Spinal cord (tissue), 10 donors: ENCODE data around the gene ANKS1A. TPM values are rescaled to one million over a fixed set of nuclear protein-coding genes. Genes with fewer than 3 reads are reported as not detected.

Experiments used
- DNase-seq, 6 donors: peaks; one replicate each; pipeline versions ENCODE4 v3.0.0 to v3.0.0-alpha.2; 2013 to 2015; ENCODE audit warnings: low spot score in 6 of 6, low read depth in 4 of 6
- H3K27ac ChIP-seq: one replicate; pipeline ENCODE4 v1.5.1; 2013; ENCODE audit warnings: low read depth, low read length, control low read depth
- H3K27me3 ChIP-seq: one replicate; pipeline ENCODE4 v1.6.1; 2013; ENCODE audit warnings: low read length; ENCODE audit not compliant: control insufficient read depth, insufficient read depth
- H3K36me3 ChIP-seq: one replicate; pipeline ENCODE4 v1.6.1; 2013; ENCODE audit warnings: low read length; ENCODE audit not compliant: control insufficient read depth, insufficient read depth
- H3K4me1 ChIP-seq: one replicate; pipeline ENCODE4 v1.6.1; 2013; ENCODE audit warnings: low read length; ENCODE audit not compliant: control insufficient read depth, insufficient read depth
- H3K4me3 ChIP-seq: one replicate; pipeline ENCODE4 v1.5.1; 2013; ENCODE audit warnings: low read depth, low read length, control low read depth
- H3K9me3 ChIP-seq: one replicate; pipeline ENCODE4 v1.6.1; 2013; ENCODE audit warnings: low read length; ENCODE audit not compliant: control insufficient read depth, insufficient read depth
- WGBS: methylation state at CpG from one replicate; pipeline ENCODE4 v1.1.5; 2013; ENCODE audit warnings: missing lambda C conversion rate; ENCODE audit not compliant: insufficient coverage; 5-methylcytosine and 5-hydroxymethylcytosine counted together
- polyA plus RNA-seq, 2 donors: library from polyadenylated mRNA; unstranded; fragments of 120-200 nt; gene quantifications; one replicate each; pipeline ENCODE4 v1.2.1, GENCODE V29; 2013; ENCODE audit not compliant: insufficient read length in 2 of 2
- total RNA-seq, 2 donors: library from RNA; depleted of rRNA in 1 of 2; stranded (reverse); fragments of 120-200 nt in 1 of 2; fragments of >200 nt in 1 of 2; gene quantifications; one replicate each; pipeline versions ENCODE4 v1.2.3 to v1.2.4, GENCODE V29; 2013 to 2014
- donor health status: healthy.

The ANKS1A gene
- total and polyA plus RNA-seq, 4 donors = 31.1 to 53.6 (median 42.4) TPM

DNA sequence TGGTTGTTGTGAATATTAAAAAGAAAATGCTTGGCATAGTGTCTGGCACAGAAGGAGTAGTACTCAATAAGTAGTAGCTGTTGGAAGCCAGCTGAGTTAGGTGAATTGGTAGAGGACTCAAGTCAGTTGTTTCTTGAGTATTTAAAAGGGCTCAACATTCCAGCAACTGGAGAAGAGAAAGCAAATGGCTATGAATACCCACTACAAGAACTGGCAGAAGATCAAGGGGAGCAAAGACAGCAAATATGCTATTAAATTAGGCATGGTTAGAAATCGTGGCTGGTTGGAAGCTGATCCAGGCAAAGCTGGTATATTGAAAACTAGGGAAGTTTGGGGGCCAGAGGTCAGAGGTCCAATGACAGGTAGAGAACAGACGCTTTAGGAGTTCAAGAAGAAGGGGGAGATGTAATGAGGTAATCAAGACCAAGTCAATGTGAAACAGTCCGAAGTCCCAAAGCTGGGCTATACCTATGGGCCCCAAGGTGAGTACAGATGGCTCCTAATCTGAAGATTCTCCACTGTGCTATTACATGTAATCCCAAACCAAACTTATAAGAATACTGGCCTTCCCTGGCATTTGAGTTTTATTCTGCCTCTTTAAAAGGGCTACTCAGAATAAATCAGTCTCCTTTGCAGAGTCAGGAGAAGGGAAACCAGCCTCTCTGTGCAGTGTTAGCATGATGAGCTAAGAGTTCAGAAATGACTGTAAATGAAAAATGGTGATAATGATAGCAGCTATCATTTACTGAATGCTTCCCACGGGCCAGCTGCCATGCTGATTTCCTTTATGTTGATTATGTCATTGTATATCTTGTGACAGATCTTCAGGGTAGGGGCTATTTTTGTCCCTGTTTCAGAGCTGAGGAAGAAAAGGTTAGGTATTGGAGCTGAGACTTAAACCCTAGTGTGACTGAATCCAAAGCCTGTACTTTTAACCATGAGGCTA is 122.3 kb downstream of the ANKS1A start:
- Histone ChIP-seq H3K9me3 (no peaks in the 10 kb centered on the region), H3K4me3 (no peak overlapping the region), H3K36me3 (no peaks in the 10 kb centered on the region), H3K4me1 (peaks cover 19% of the 10 kb centered on the region), H3K27ac (no peak overlapping the region), H3K27me3 (no peaks in the 10 kb centered on the region)
- WGBS = 42% methylated on average over 3 of the region's 4 CpGs
- DNase-seq = peak in 1 of 6 donors; percentile 36

DNA sequence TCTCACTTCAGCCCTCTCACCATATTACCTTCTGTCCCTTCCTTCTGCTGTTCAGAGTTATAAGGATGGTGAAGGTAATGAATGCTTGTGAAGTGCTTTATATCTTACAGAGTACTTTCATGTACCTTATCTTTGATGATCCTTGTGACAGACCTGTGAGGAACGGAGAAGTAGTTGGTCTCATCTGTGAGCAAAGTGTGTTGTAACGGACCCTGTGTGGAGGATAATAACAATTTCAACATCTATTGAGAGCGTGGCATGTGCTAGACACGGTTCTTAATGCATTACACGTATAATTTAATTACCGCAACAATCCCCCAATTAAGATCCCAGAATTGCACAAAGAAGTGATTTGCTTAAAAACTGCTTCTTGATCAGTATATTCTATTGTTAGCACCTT is 124.6 kb downstream of the ANKS1A start:
- no CpG with 5 or more reads among the region's 6 CpGs for WGBS
- Histone ChIP-seq H3K36me3 (peaks cover 14% of the 10 kb centered on the region), H3K27ac (peak overlapping the region; percentile 96), H3K4me3 (no peak overlapping the region), H3K27me3 (no peaks in the 10 kb centered on the region), H3K4me1 (peaks cover 34% of the 10 kb centered on the region), H3K9me3 (no peaks in the 10 kb centered on the region)
- no peak for DNase-seq

DNA sequence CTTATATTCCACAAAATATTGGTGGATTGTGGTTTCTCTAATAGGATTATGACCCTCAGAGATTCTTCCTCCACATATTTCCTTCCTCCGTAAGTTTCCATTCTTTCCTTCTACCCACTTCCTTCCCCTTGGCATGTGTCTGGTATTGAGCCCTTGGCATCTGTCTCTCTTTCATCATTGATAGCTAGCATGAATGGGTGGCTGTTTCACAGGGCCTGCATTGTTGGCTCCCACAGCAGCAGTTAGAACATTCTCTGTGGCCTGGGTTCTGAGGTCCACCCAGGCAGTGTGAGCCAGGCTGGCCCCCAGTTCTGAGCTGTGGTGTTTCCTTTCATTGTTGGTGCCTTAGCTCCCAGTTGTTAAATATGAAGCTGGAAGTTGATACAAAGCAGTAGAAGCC is 125.3 kb downstream of the ANKS1A start:
- Histone ChIP-seq H3K4me3 (no peak overlapping the region), H3K36me3 (peaks cover 14% of the 10 kb centered on the region), H3K27ac (peak overlapping the region; percentile 96), H3K27me3 (no peaks in the 10 kb centered on the region), H3K9me3 (no peaks in the 10 kb centered on the region), H3K4me1 (peaks cover 34% of the 10 kb centered on the region)
- peak in 1 of 6 donors; percentile 70 for DNase-seq
- WGBS = no CpG with 5 or more reads among the region's 1 CpG

DNA sequence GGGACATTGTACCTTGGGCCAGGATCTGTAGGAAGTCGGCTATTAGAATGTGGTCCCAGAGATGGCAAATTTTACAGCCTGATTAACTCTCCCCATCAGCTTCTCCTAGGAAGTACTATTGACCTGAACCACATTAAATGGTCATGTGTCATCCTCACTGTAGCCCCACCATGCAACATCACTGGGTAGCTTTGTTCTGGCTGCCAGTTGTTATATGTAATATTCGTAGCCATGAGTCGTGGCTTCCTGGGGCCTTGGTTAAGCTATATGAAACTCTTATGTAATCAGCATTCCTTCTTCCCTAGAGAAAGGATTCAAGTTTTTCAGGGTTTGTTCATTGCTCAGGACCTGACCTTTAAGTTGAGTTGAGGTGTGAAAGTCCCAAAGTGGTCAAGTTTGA is 125.7 kb downstream of the ANKS1A start:
- H3K4me3 ChIP-seq = no peak overlapping the region
- no peaks in the 10 kb centered on the region for H3K9me3 ChIP-seq
- DNase-seq = no peak
- H3K4me1 ChIP-seq = peaks cover 34% of the 10 kb centered on the region
- peak overlapping the region; percentile 96 for H3K27ac ChIP-seq
- peaks cover 14% of the 10 kb centered on the region for H3K36me3 ChIP-seq
- no CpG with 5 or more reads among the region's 3 CpGs for WGBS
- H3K27me3 ChIP-seq = no peaks in the 10 kb centered on the region

DNA sequence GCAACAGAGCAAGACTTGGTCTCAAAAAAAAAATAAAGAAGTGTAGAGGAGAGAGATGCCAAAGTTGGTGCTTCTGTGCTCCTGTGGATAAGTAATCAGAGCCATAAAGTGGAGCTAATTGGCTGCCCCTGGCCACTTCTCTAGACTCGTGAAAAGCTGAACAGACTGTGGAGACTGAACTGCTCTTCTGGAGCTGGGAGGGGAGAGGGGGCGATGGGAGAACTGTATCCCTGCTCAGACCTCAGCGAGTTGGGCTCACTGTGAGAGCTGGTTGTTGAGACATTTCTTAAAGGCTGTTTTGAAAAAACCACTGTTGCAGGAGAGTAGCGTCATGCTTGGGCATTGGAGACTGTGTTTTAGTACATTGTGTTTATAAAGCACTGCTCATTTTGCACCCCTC is 126.4 kb downstream of the ANKS1A start:
- Histone ChIP-seq H3K27me3 (no peaks in the 10 kb centered on the region), H3K36me3 (peaks cover 14% of the 10 kb centered on the region), H3K4me1 (peaks cover 35% of the 10 kb centered on the region), H3K9me3 (no peaks in the 10 kb centered on the region), H3K4me3 (no peak overlapping the region), H3K27ac (peak overlapping the region; percentile 96)
- WGBS = 53% methylated on average over 2 of the region's 4 CpGs
- DNase-seq = no peak

DNA sequence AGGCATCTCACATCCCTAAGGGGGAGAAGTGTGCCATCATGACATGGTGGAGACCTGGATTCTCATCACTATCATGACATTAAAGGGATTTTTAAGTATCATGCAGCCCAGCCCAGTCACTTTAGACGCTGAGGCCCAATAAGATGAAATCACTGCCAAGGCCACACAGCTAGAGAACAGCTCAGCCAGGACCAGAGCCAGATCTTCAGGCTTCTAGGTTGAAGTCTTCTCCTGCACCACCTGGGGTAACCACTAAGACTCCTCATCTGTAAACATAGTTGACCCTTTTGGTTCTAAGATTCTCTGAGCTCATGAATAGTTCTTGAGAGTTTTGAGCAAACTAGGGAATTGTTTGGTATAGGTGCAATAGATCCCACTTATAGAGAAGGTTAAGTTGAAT is 126.9 kb downstream of the ANKS1A start:
- H3K27me3 ChIP-seq = no peaks in the 10 kb centered on the region
- no peak overlapping the region for H3K4me3 ChIP-seq
- 0% methylated on average over 1 of the region's 1 CpG for WGBS
- no peaks in the 10 kb centered on the region for H3K9me3 ChIP-seq
- H3K4me1 ChIP-seq = peaks cover 38% of the 10 kb centered on the region
- DNase-seq = peak in 1 of 6 donors; percentile 43
- H3K27ac ChIP-seq = peak overlapping the region; percentile 96
- H3K36me3 ChIP-seq = peaks cover 14% of the 10 kb centered on the region

DNA sequence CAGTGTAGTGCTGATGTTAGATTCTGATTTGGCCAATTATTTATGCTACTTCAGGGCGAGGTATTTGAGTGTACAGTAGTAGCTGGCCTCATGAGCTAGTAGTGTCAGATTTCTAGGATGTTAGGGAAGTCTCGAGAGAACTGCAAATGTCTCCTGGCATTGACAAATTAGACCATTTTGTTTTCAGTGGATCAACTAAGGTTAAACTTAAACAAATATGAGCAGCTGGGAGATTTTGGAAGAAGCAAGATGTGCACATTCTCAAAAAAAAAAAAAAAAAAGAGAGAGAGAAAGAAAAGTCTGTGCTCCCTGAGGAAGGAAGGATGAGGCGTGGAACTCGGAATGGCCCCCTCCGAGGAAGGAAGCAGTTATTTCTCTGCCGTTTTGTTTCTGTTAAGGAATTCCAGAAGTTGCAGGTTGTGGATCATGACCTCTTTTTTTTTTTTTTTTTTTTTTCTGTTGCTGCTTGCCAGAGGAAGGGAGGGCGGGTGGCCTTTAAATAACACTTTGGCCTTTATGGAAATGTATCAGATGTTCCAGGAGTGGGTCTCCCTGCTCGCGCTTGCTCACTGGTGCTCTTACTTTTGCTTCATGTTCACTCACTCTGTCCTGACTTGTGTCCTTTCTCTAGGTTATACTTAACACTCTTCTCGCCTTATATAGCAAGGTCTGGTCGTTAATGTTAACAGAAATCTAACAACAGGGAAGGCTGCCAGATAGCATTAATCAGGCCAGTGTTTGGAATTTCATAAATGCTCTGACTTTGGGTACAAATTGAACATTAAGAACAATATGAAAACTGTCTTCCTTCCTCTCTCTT is 127.7 kb downstream of the ANKS1A start:
- Histone ChIP-seq H3K9me3 (no peaks in the 10 kb centered on the region), H3K27ac (peak overlapping the region; percentile 96), H3K36me3 (peaks cover 14% of the 10 kb centered on the region), H3K4me1 (peaks cover 45% of the 10 kb centered on the region), H3K4me3 (peak overlapping the region; percentile 42), H3K27me3 (no peaks in the 10 kb centered on the region)
- peak in 1 of 6 donors; percentile 72 for DNase-seq
- 28% methylated on average over 6 of the region's 11 CpGs for WGBS

DNA sequence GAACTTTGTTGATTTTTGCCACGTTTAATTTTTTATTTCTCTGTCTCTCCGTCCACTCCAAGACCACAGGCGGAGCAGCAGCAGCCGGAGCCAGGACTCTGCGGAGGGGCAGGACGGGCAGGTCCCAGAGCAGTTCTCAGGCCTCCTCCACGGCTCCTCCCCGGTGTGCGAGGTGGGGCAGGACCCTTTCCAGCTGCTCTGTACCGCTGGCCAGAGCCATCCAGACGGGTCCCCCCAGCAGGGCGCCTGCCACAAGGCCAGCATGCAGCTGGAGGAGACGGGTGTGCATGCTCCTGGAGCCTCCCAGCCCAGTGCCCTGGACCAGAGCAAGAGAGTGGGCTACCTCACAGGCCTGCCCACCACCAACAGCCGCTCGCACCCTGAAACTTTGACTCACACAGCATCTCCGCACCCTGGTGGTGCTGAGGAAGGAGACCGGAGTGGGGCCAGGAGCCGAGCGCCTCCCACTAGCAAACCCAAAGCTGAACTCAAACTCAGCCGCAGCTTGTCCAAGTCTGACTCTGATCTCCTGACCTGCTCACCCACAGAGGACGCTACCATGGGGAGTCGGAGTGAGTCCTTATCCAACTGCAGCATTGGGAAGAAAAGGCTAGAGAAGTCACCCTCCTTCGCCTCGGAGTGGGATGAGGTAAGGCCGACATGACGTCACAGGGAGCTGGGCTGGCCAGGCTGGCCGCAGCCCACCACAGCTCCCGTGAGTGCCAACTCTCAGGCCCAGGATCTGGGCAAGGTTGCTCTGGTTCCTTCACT is 128.5 kb downstream of the ANKS1A start:
- Histone ChIP-seq H3K4me1 (peaks cover 48% of the 10 kb centered on the region), H3K36me3 (peaks cover 14% of the 10 kb centered on the region), H3K9me3 (no peaks in the 10 kb centered on the region), H3K27me3 (no peaks in the 10 kb centered on the region), H3K4me3 (peak overlapping the region; percentile 42), H3K27ac (peak overlapping the region; percentile 96)
- 79% methylated on average over 22 of the region's 28 CpGs for WGBS
- peak in 1 of 6 donors; percentile 41 for DNase-seq

DNA sequence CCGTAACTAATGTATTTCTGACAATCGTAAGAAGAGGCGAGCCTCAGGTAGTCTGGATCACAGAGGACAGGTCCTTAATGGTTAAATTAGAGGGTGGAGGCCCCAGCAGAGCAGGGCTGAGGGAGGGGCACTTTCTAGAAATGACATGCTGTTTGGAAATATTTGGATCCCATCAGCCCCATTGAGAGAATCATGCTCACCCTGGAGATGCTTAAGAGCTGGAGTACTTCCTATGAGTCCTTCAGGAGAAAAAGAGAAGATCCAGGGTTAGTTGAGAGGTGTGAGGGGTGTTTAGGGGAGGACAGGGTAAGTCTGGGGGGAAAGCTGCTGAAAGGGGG is 129.1 kb downstream of the ANKS1A start:
- no peaks in the 10 kb centered on the region for H3K9me3 ChIP-seq
- H3K27me3 ChIP-seq = no peaks in the 10 kb centered on the region
- H3K27ac ChIP-seq = peak overlapping the region; percentile 96
- H3K4me1 ChIP-seq = peaks cover 48% of the 10 kb centered on the region
- peaks cover 14% of the 10 kb centered on the region for H3K36me3 ChIP-seq
- WGBS = 100% methylated on average over 3 of the region's 3 CpGs
- H3K4me3 ChIP-seq = peak overlapping the region; percentile 42
- DNase-seq = no peak
